Measurements from ENCODE around the gene NGEF.

The NGEF gene

GRCh38 chr2:233015019-233015645, 2.1 kb upstream of the NGEF start:
- TF ChIP-seq CTCF (IDR thresholded peaks at IDR 0.05; ENCODE audit: extremely low read depth, missing control alignments), result no peak
- no peak for DNase-seq (ENCODE audit: low spot score)

- TF ChIP-seq CTCF (IDR thresholded peaks at IDR 0.05; ENCODE audit: extremely low read depth, missing control alignments), result no peak
- no peak for DNase-seq (ENCODE audit: low spot score)
Measured at GRCh38 chr2:233013650-233014049, 594 bp upstream of the NGEF start.

DNA sequence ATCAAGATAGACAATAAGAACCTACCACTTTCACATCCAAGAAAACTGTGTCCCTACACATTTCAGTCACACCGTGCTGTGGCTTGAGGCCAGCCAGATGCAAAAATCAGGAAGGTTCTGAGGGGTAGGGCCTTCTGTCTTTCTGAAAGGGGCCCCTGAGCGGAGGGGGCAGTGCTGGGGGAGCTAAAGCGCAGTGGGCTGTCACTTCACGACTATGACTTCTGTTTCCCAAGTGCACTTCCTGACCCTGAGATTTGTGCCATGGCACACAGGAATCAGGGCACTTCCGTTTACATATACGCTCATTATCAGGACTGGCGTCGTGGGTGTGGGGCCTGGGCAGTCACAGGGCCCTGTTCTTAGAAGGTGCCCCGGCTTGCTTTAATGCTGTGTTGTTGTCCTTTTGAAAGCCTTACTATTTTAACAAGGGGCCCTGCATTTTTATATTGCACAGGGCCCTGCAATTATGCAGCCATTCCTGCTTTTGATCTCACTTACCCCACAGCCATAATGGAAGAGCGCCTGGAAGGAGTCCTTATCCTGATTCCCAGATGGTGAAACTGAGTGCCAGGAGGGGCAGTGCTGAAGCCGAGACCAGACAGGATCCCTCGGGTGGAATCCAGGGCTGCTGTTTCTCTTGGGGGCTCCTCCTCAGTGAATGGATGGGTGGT, 620 bp downstream of the NGEF start:
- DNase-seq (ENCODE audit: low spot score), result no peak
- TF ChIP-seq CTCF (IDR thresholded peaks at IDR 0.05; ENCODE audit: extremely low read depth, missing control alignments), result no peak

- TF ChIP-seq CTCF (IDR thresholded peaks at IDR 0.05; ENCODE audit: extremely low read depth, missing control alignments), result no peak
- DNase-seq (ENCODE audit: low spot score), result no peak
Measured at GRCh38 chr2:233011702-233012131, 1.3 kb downstream of the NGEF start.

DNA sequence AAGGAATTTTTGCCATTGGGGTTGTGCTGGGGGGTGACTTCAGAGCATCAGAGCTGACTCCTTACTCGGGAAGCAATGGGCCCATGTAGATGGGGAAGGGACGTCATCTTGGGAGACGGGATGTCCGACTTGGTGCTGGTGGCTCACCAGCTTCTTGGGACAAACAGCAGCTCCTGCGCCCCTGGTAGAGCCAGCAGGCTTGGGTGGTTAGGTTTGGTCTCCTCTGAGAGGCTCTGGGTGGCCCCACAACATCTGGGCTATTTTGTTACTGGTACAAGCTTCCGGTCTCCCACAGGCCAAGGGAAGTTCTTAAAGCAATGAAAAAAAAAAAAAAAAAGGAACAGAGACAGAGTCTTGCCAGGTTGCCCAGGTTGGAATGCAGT, 1.8 kb downstream of the NGEF start:
- no peak for DNase-seq (ENCODE audit: low spot score)
- no peak for TF ChIP-seq CTCF (IDR thresholded peaks at IDR 0.05; ENCODE audit: extremely low read depth, missing control alignments)

GRCh38 chr2:233010569-233011267, 2.3 kb downstream of the NGEF start:
- no peak for DNase-seq (ENCODE audit: low spot score)
- TF ChIP-seq CTCF (IDR thresholded peaks at IDR 0.05; ENCODE audit: extremely low read depth, missing control alignments), result no peak

GRCh38 chr2:233009661-233010060, 3.4 kb downstream of the NGEF start:
- no peak for TF ChIP-seq CTCF (IDR thresholded peaks at IDR 0.05; ENCODE audit: extremely low read depth, missing control alignments)
- DNase-seq (ENCODE audit: low spot score), result no peak
